Measurements from ENCODE around the gene SKI. TPM values are rescaled to one million over a fixed set of nuclear protein-coding genes. Genes with fewer than 3 reads are reported as not detected.
A peak's percentile ranks its signal among the peaks of the same experiment; 100 is the strongest.

SKI gene
- total and polyA plus RNA-seq, 2 donors (not counting 1 experiment from before 2014, with no cell fraction given): 14.9 to 74.9 TPM

DNA sequence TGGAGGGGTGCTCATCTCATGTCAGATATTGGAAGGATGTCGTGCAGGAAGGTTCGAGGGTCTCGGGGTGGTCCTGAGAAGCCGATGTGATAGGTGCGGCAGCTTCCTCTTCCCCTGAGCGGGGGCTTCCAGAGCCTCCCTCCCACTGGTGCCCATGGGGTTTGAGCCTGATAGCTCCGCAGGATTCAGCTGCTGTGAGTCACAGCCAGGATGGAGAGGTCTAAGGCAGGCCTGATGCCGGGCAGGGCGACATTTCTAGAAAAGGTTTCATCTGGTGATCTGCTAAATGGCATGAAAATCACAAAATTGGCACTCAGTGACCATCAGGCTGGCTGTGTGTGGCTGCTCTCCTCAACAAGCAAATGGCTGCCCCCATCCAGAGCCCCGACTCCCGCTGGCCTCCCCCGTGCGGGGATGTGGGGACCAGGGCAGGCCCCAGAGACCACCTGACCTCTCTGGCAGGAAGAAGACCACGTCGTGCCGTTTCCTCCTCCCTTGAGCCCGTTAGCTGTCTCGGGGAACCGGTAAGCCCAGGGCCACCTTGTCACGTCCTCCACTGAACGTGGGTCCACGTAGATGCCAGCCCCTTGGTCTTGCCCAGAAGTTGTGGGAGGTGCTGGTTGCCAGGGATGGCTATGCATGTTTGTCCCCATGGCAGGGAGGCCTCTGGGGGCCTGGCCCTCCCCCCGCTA lies 66.1 kb downstream of the SKI start:
- TF ChIP-seq, protein P1, sequence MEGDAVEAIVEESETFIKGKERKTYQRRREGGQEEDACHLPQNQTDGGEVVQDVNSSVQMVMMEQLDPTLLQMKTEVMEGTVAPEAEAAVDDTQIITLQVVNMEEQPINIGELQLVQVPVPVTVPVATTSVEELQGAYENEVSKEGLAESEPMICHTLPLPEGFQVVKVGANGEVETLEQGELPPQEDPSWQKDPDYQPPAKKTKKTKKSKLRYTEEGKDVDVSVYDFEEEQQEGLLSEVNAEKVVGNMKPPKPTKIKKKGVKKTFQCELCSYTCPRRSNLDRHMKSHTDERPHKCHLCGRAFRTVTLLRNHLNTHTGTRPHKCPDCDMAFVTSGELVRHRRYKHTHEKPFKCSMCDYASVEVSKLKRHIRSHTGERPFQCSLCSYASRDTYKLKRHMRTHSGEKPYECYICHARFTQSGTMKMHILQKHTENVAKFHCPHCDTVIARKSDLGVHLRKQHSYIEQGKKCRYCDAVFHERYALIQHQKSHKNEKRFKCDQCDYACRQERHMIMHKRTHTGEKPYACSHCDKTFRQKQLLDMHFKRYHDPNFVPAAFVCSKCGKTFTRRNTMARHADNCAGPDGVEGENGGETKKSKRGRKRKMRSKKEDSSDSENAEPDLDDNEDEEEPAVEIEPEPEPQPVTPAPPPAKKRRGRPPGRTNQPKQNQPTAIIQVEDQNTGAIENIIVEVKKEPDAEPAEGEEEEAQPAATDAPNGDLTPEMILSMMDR (IDR thresholded peaks at IDR 0.05): no peak
- no peak for TF ChIP-seq EZH2 (IDR thresholded peaks at IDR 0.05; ENCODE audit: borderline replicate concordance, insufficient read depth, low read depth, low read length, poor library complexity, severe bottlenecking)
- Mint-ChIP-seq H3K4me3 (no peak overlapping the region), H3K27ac (peak overlapping the region; percentile 20), H3K4me1 (peaks cover 81% of the 10 kb centered on the region), H3K9me3 (ENCODE audit: insufficient read depth) (no peaks in the 10 kb centered on the region), H3K27me3 (no peaks in the 10 kb centered on the region)
- H3K4me2 ChIP-seq (replicated peaks; ENCODE audit: low read depth, low read length, poor library complexity, severe bottlenecking): peak overlapping the region; percentile 32
- 59% methylated on average over 23 of the region's 23 CpGs for WGBS (ENCODE audit: insufficient coverage)
- DNase-seq (no peak), ATAC-seq (ENCODE audit: low read depth) (no peak)
- ChIA-PET POLR2A (interaction anchor here (0.6 to 1.0 kb wide), 2 partner anchors 39 to 254 kb away, joined by 3 read pairs; no protein-coding TSS in a partner anchor), CTCF (interaction anchor here (1.1 kb wide), 1 partner anchor 60 kb away, joined by 3 read pairs; no protein-coding TSS in a partner anchor)
- H4K20me1 ChIP-seq (ENCODE audit: control insufficient read depth, insufficient read depth, low read length, poor library complexity, severe bottlenecking): peaks cover 67% of the 10 kb centered on the region
- H3K4me3 ChIP-seq (ENCODE audit: control extremely low read depth in 1 of 5, extremely low read depth in 1 of 5, insufficient read depth in 1 of 5, low read depth in 2 of 5, low read length in 4 of 5): no peak overlapping the region
- intact Hi-C loops (cut with micrococcal nuclease): no loop called here
- no peak overlapping the region for H2AFZ ChIP-seq (ENCODE audit: insufficient read depth, low read depth, low read length, poor library complexity, severe bottlenecking)
- peaks cover 0 to 7% of the 10 kb centered on the region in 2 experiments for H3K36me3 ChIP-seq (replicated peaks in 1 of 2; ENCODE audit: control extremely low read depth in 1 of 2, control insufficient read depth in 1 of 2, extremely low read depth in 1 of 2, insufficient read depth in 2 of 2, low read length in 1 of 2)
- peaks cover 59 to 78% of the 10 kb centered on the region in 2 donors for H3K4me1 ChIP-seq (ENCODE audit: control insufficient read depth in 2 of 2, insufficient read depth in 2 of 2, low read length in 2 of 2)
- H3K27me3 ChIP-seq (replicated peaks in 1 of 4; ENCODE audit: control extremely low read depth in 1 of 4, control insufficient read depth in 3 of 4, insufficient read depth in 4 of 4, low read length in 3 of 4): no peaks in the 10 kb centered on the region
- no peaks in the 10 kb centered on the region for H3K9me3 ChIP-seq (ENCODE audit: control extremely low read depth in 1 of 3, control insufficient read depth in 2 of 3, insufficient read depth in 1 of 3, low read length in 2 of 3)
- peaks cover 98% of the 10 kb centered on the region for H3K79me2 ChIP-seq (ENCODE audit: control insufficient read depth, insufficient read depth, low read length)
- H3K27ac ChIP-seq (ENCODE audit: low read length in 2 of 2): peak overlapping the region in 1 of 2 donors; percentile 29
- no peak overlapping the region for H3K9ac ChIP-seq (ENCODE audit: low read length)

DNA sequence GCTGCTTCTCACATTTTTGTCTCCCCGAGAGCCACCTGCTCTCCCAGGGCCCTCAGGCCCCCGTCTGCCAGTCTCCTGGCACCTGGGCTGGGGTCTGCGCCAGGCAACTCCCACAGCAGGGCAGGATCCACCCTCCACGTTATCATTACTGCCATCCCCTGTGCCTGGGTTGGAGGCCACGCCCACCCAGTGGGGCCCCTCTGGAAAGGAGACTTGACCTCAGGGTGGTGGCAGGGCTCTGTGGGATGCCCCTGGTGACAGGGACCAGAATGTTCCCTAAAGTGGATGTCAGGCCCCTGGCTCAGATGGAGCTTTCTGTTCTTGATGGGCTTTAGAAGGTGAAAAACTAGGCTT lies 66.6 kb downstream of the SKI start:
- H3K36me3 ChIP-seq (replicated peaks in 1 of 2; ENCODE audit: control extremely low read depth in 1 of 2, control insufficient read depth in 1 of 2, extremely low read depth in 1 of 2, insufficient read depth in 2 of 2, low read length in 1 of 2): peaks cover 0 to 7% of the 10 kb centered on the region in 2 experiments
- POLR2A ChIA-PET: interaction anchor here (0.6 kb wide), 1 partner anchor 254 kb away, joined by 3 read pairs; no protein-coding TSS in a partner anchor
- intact Hi-C loops (cut with micrococcal nuclease): no loop called here
- WGBS (ENCODE audit: insufficient coverage): 44% methylated on average over 5 of the region's 5 CpGs
- Mint-ChIP-seq H3K27ac (peak overlapping the region; percentile 32), H3K4me1 (peaks cover 81% of the 10 kb centered on the region), H3K9me3 (ENCODE audit: insufficient read depth) (no peaks in the 10 kb centered on the region), H3K4me3 (no peak overlapping the region), H3K27me3 (no peaks in the 10 kb centered on the region)
- no peak overlapping the region for H3K4me3 ChIP-seq (ENCODE audit: control extremely low read depth in 1 of 5, extremely low read depth in 1 of 5, insufficient read depth in 1 of 5, low read depth in 2 of 5, low read length in 4 of 5)
- ATAC-seq (ENCODE audit: low read depth) (no peak), DNase-seq (no peak)
- TF ChIP-seq, protein P1 (IDR thresholded peaks at IDR 0.05): no peak
- no peak for TF ChIP-seq EZH2 (IDR thresholded peaks at IDR 0.05; ENCODE audit: borderline replicate concordance, insufficient read depth, low read depth, low read length, poor library complexity, severe bottlenecking)
- peak overlapping the region; percentile 32 for H3K4me2 ChIP-seq (replicated peaks; ENCODE audit: low read depth, low read length, poor library complexity, severe bottlenecking)
- no peaks in the 10 kb centered on the region for H3K27me3 ChIP-seq (replicated peaks in 1 of 4; ENCODE audit: control extremely low read depth in 1 of 4, control insufficient read depth in 3 of 4, insufficient read depth in 4 of 4, low read length in 3 of 4)
- CTCF ChIA-PET: interaction anchor here (1.1 kb wide), 1 partner anchor 60 kb away, joined by 3 read pairs; no protein-coding TSS in a partner anchor
- no peak overlapping the region for H2AFZ ChIP-seq (ENCODE audit: insufficient read depth, low read depth, low read length, poor library complexity, severe bottlenecking)
- H4K20me1 ChIP-seq (ENCODE audit: control insufficient read depth, insufficient read depth, low read length, poor library complexity, severe bottlenecking): peaks cover 66% of the 10 kb centered on the region
- no peak overlapping the region for H3K9ac ChIP-seq (ENCODE audit: low read length)
- peaks cover 100% of the 10 kb centered on the region for H3K79me2 ChIP-seq (ENCODE audit: control insufficient read depth, insufficient read depth, low read length)
- peaks cover 59 to 78% of the 10 kb centered on the region in 2 donors for H3K4me1 ChIP-seq (ENCODE audit: control insufficient read depth in 2 of 2, insufficient read depth in 2 of 2, low read length in 2 of 2)
- no peaks in the 10 kb centered on the region for H3K9me3 ChIP-seq (ENCODE audit: control extremely low read depth in 1 of 3, control insufficient read depth in 2 of 3, insufficient read depth in 1 of 3, low read length in 2 of 3)
- peak overlapping the region in 1 of 2 donors; percentile 29 for H3K27ac ChIP-seq (ENCODE audit: low read length in 2 of 2)

Data from B cell (primary cell).